GM12865 (cell line): ENCODE measurements around the gene SEC14L2.

Experiments
- DNase-seq: peaks from one replicate; pipeline ENCODE4 v3.0.0; 2010; ENCODE audit warnings: low read depth
- H3K4me3 ChIP-seq: 2 replicates; pipeline ENCODE4 v1.5.1; 2011; ENCODE audit warnings: mild to moderate bottlenecking, low read depth, low read length, control low read depth
- CTCF ChIP-seq: IDR thresholded peaks from 2 replicates; pipeline ENCODE4 v1.5.1; 2011; ENCODE audit warnings: low read length, control low read depth, low read depth, inconsistent platforms; ENCODE audit not compliant: insufficient read depth; ENCODE audit errors: missing control alignments

Gene SEC14L2

GRCh38 chr22:30425616-30426387, 29.0 kb downstream of the SEC14L2 start, which contains the start of gene MTFP1:
Gene MTFP1 (plus strand): TSS chr22:30425768. CDS start chr22:30425880, 112 bp downstream.
- no peak for TF ChIP-seq CTCF
- peak; percentile 83 for DNase-seq
- H3K4me3 ChIP-seq, result peak within 1 kb of the TSS; percentile 64

- H3K4me3 ChIP-seq, result peak overlapping the region; percentile 64
- DNase-seq, result peak; percentile 91
- TF ChIP-seq CTCF, result peak; percentile 76
Observed at GRCh38 chr22:30426388-30427353, 29.9 kb downstream of the SEC14L2 start.

- peak; percentile 23 for DNase-seq
- no peak for TF ChIP-seq CTCF
- no peak overlapping the region for H3K4me3 ChIP-seq
Observed at GRCh38 chr22:30427871-30428270, 31.1 kb downstream of the SEC14L2 start.

GRCh38 chr22:30429887-30430286, 33.1 kb downstream of the SEC14L2 start:
- no peak for DNase-seq
- no peak for TF ChIP-seq CTCF
- H3K4me3 ChIP-seq, result no peak overlapping the region

GRCh38 chr22:30430933-30431332, 34.1 kb downstream of the SEC14L2 start:
- H3K4me3 ChIP-seq, result no peak overlapping the region
- no peak for DNase-seq
- TF ChIP-seq CTCF, result no peak

- DNase-seq, result no peak
- no peak for TF ChIP-seq CTCF
Observed at GRCh38 chr22:30432096-30432495, 35.3 kb downstream of the SEC14L2 start.

More at GRCh38 chr22:30432096-30432495, 35.3 kb downstream of the SEC14L2 start:
- H3K4me3 ChIP-seq, result no peak overlapping the region
